Measurements from ENCODE around the gene D2HGDH. TPM values are rescaled to one million over a fixed set of nuclear protein-coding genes. Genes with fewer than 3 reads are reported as not detected.

D2HGDH gene
- total and polyA plus RNA-seq, 2 of the 13 experiments (the other 11 are each of a cell fraction or from before 2014, with no cell fraction given), result 19.2 to 20.3 TPM

DNA sequence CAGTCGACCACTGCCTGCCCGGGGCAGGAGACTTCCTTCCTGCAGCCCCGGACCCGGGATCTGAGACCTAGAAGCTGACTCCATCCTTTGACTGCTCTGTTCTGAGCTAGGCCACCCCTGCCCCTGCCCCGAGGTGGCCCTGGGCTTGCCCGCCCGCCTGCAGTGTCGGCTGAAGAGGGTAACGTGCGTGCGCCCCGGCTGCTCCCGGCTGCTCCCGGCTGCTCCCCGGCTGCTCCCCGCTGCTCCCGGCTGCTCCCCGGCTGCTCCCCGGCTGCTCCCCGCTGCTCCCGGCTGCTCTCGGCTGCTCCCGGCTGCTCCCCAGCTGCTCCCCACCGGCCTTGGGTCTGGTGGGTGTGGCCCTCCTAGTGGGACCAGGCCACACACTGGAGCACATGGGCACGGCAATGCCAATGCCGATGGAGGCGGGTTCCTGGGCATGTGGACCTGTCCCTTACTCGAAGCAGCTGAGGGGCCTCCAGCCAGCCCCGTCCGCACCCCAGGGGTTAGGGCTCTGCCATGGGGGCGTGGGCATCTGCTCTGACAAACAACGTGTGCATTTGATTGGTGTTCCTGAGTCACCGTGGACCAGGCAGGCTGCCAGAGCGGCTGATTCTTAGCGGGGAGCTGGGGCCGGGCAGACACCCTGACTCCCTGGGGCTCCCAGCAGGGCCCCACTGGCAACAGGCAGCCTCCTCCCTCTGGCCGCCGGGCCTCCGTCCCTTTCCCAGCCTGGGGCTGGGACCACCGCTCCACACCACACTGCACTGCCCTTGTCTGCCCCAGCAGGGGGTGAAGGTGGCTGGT, 40.2 kb downstream of the D2HGDH start (continued):
- TF ChIP-seq MZF1 (CRISPR knock-in tag; IDR thresholded peaks at IDR 0.05; ENCODE audit: borderline replicate concordance) (no peak; the same call in 1 of the 2 replicates), ZNF567 (CRISPR knock-in tag; IDR thresholded peaks at IDR 0.05; ENCODE audit: borderline replicate concordance) (no peak), ZSCAN31 (CRISPR knock-in tag; IDR thresholded peaks at IDR 0.05; ENCODE audit: low read depth) (no peak; the same call in 1 of the 2 replicates), KLF12 (CRISPR knock-in tag; IDR thresholded peaks at IDR 0.05; ENCODE audit: borderline replicate concordance) (peak; percentile 80; the same call in 1 of the 2 replicates), MED13 (CRISPR knock-in tag; IDR thresholded peaks at IDR 0.05) (peak; percentile 74), ZBTB38 (CRISPR knock-in tag; IDR thresholded peaks at IDR 0.05) (no peak; the same call in 1 of the 2 replicates), ZNF451 (CRISPR knock-in tag; IDR thresholded peaks at IDR 0.05) (no peak; the same call in 1 of the 2 replicates), ZNF776 (CRISPR knock-in tag; IDR thresholded peaks at IDR 0.05) (0 out of 2 replicates have a peak, but pooled peaks have one; percentile 61), IRX3 (CRISPR knock-in tag; IDR thresholded peaks at IDR 0.05; ENCODE audit: borderline replicate concordance, low read depth) (no peak), SAFB2 (CRISPR knock-in tag; IDR thresholded peaks at IDR 0.05; ENCODE audit: borderline replicate concordance, low read depth) (no peak), PITX1 (CRISPR knock-in tag; IDR thresholded peaks at IDR 0.05) (no peak; the same call in 1 of the 2 replicates), RFX5 (IDR thresholded peaks at IDR 0.05; ENCODE audit: low read depth, low read length) (no peak), ZNF766 (CRISPR knock-in tag; IDR thresholded peaks at IDR 0.05; ENCODE audit: borderline replicate concordance) (peak; percentile 41; the same call in 1 of the 2 replicates), SNRNP70 (IDR thresholded peaks at IDR 0.05; ENCODE audit: low read depth, low read length) (no peak), SMAD3 (CRISPR knock-in tag; IDR thresholded peaks at IDR 0.05) (no peak), ZNF616 (CRISPR knock-in tag; IDR thresholded peaks at IDR 0.05; ENCODE audit: low read depth) (no peak), ZNF101 (CRISPR knock-in tag; IDR thresholded peaks at IDR 0.05; ENCODE audit: borderline replicate concordance, low read depth) (no peak; the same call in 1 of the 2 replicates), ZNF333 (CRISPR knock-in tag; IDR thresholded peaks at IDR 0.05; ENCODE audit: borderline replicate concordance) (no peak), CC2D1A (CRISPR knock-in tag; IDR thresholded peaks at IDR 0.05) (no peak), ZNF251 (CRISPR knock-in tag; IDR thresholded peaks at IDR 0.05) (peak; percentile 68; the same call in 1 of the 2 replicates), HOXA3 (CRISPR knock-in tag; IDR thresholded peaks at IDR 0.05) (peak; percentile 52; the same call in 1 of the 2 replicates), RAD21 (CRISPR knock-in tag; IDR thresholded peaks at IDR 0.05) (no peak; the same call in 1 of the 2 replicates), JUND (CRISPR knock-in tag; IDR thresholded peaks at IDR 0.05) (no peak)
- TF ChIP-seq, protein P1, sequence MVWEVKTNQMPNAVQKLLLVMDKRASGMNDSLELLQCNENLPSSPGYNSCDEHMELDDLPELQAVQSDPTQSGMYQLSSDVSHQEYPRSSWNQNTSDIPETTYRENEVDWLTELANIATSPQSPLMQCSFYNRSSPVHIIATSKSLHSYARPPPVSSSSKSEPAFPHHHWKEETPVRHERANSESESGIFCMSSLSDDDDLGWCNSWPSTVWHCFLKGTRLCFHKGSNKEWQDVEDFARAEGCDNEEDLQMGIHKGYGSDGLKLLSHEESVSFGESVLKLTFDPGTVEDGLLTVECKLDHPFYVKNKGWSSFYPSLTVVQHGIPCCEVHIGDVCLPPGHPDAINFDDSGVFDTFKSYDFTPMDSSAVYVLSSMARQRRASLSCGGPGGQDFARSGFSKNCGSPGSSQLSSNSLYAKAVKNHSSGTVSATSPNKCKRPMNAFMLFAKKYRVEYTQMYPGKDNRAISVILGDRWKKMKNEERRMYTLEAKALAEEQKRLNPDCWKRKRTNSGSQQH (CRISPR knock-in tag; IDR thresholded peaks at IDR 0.05; ENCODE audit: low read depth), result no peak
- TF ChIP-seq, protein P2, sequence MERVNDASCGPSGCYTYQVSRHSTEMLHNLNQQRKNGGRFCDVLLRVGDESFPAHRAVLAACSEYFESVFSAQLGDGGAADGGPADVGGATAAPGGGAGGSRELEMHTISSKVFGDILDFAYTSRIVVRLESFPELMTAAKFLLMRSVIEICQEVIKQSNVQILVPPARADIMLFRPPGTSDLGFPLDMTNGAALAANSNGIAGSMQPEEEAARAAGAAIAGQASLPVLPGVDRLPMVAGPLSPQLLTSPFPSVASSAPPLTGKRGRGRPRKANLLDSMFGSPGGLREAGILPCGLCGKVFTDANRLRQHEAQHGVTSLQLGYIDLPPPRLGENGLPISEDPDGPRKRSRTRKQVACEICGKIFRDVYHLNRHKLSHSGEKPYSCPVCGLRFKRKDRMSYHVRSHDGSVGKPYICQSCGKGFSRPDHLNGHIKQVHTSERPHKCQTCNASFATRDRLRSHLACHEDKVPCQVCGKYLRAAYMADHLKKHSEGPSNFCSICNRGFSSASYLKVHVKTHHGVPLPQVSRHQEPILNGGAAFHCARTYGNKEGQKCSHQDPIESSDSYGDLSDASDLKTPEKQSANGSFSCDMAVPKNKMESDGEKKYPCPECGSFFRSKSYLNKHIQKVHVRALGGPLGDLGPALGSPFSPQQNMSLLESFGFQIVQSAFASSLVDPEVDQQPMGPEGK (CRISPR knock-in tag; IDR thresholded peaks at IDR 0.05), result peak; percentile 82
- TF ChIP-seq, protein P3, sequence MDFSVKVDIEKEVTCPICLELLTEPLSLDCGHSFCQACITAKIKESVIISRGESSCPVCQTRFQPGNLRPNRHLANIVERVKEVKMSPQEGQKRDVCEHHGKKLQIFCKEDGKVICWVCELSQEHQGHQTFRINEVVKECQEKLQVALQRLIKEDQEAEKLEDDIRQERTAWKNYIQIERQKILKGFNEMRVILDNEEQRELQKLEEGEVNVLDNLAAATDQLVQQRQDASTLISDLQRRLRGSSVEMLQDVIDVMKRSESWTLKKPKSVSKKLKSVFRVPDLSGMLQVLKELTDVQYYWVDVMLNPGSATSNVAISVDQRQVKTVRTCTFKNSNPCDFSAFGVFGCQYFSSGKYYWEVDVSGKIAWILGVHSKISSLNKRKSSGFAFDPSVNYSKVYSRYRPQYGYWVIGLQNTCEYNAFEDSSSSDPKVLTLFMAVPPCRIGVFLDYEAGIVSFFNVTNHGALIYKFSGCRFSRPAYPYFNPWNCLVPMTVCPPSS (IDR thresholded peaks at IDR 0.05), result no peak

Measured in HepG2 (cell line).